Measurements from ENCODE around the gene HMX1.

DNA sequence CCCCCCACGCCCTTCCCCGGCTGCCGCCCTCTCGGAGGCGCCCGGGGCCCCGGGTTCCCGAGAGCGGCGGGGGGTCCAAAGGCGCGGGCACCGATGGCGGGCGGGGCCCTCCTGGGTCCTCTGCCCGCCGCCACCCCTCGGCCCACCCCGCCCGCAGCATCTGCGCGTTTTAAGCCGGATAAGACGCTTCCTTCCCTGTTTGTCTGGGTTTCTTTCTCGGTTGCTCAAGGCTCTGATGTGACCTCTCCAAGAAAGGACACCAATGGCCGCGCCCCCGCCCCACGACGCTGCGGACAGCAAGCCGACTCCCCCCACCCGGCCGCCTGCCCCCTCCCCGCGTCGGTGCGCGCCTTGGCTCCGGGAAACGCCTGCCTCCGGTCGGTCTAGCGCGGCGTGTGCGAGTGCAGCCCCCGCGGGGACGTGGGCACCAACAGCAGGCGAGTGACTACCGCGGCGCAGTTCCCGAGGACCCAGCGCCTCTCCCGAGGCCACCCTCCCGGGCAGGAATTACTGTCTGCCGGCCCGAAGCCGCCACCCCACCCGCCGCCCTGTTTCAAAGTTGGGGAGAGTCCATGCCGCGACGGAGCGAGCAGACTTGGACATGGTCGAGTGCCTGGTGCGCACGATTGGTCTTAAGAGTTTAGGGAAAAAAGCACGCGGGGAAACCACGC, 21.1 kb upstream of the HMX1 start:
- TF ChIP-seq, protein P1, sequence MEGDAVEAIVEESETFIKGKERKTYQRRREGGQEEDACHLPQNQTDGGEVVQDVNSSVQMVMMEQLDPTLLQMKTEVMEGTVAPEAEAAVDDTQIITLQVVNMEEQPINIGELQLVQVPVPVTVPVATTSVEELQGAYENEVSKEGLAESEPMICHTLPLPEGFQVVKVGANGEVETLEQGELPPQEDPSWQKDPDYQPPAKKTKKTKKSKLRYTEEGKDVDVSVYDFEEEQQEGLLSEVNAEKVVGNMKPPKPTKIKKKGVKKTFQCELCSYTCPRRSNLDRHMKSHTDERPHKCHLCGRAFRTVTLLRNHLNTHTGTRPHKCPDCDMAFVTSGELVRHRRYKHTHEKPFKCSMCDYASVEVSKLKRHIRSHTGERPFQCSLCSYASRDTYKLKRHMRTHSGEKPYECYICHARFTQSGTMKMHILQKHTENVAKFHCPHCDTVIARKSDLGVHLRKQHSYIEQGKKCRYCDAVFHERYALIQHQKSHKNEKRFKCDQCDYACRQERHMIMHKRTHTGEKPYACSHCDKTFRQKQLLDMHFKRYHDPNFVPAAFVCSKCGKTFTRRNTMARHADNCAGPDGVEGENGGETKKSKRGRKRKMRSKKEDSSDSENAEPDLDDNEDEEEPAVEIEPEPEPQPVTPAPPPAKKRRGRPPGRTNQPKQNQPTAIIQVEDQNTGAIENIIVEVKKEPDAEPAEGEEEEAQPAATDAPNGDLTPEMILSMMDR (IDR thresholded peaks at IDR 0.05) = no peak
- no peak for TF ChIP-seq POLR2A (IDR thresholded peaks at IDR 0.05)

All from breast epithelium (tissue), 3 donors.